K562 (cell line): ENCODE measurements around the gene GPR32. TPM values are rescaled to one million over a fixed set of nuclear protein-coding genes. Genes with fewer than 3 reads are reported as not detected.

Experiments
- CBX5 ChIP-seq: IDR thresholded peaks from 2 replicates; pipeline ENCODE4 v1.6.1; 2014; ENCODE audit warnings: low read depth, borderline replicate concordance
- CEBPG ChIP-seq, 3 experiments: fragments of 200-800 bp in 1 of 3; sonication (Bioruptor generic) in 1 of 3; sonication (generic) in 1 of 3; formaldehyde crosslinking in 1 of 3; IDR thresholded peaks in 2 of 3; conservative IDR thresholded peaks in 1 of 3; 2 replicates each; pipeline versions ENCODE4 v1.6.1 to v1.8.0; 2016 to 2022; ENCODE audit warnings: missing compliant biosample characterization in 2 of 3, missing genetic modification characterization in 2 of 3, mild to moderate bottlenecking in 1 of 3, missing genetic modification reagents in 1 of 3
- FOXJ2 ChIP-seq: fragments of 200-800 bp; sonication (Bioruptor generic); IDR thresholded peaks from 2 replicates; pipeline ENCODE4 v1.6.1; 2016; ENCODE audit warnings: missing genetic modification characterization, missing compliant biosample characterization
- GABPB1 ChIP-seq: sonication (generic); formaldehyde crosslinking; IDR thresholded peaks from 2 replicates; pipeline ENCODE4 v1.8.0; 2022; ENCODE audit warnings: mild to moderate bottlenecking, missing genetic modification reagents
- NFIX ChIP-seq: fragments of 250-450 bp; sonication (Bioruptor Pico); IDR thresholded peaks from 2 replicates; pipeline ENCODE4 v1.4.0; 2020; ENCODE audit warnings: low read depth, mild to moderate bottlenecking, moderate library complexity
- NR2C2 ChIP-seq, 2 experiments: fragments of 200-800 bp in 1 of 2; sonication (Bioruptor generic) in 1 of 2; sonication (generic) in 1 of 2; formaldehyde crosslinking in 1 of 2; IDR thresholded peaks; 2 replicates each; pipeline versions ENCODE4 v1.6.1 to v1.8.0; 2016 to 2022; ENCODE audit warnings: mild to moderate bottlenecking in 1 of 2, missing compliant biosample characterization in 1 of 2, missing genetic modification characterization in 1 of 2, missing genetic modification reagents in 1 of 2
- POLR2A ChIP-seq: fragments of 450-650 bp; conservative IDR thresholded peaks from 2 replicates; pipeline ENCODE4 v1.6.1; 2016
- RAD21 ChIP-seq, 2 experiments: fragments of 250-450 bp in 1 of 2; fragments of 450-650 bp in 1 of 2; sonication (Bioruptor Pico) in 1 of 2; formaldehyde crosslinking in 1 of 2; IDR thresholded peaks in 1 of 2; conservative IDR thresholded peaks in 1 of 2; 2 replicates each; pipeline versions ENCODE4 v1.4.0 to v1.8.0; 2020 to 2022; ENCODE audit warnings: mild to moderate bottlenecking in 2 of 2, moderate library complexity in 1 of 2
- SIN3B ChIP-seq: fragments of 450-650 bp; IDR thresholded peaks from 2 replicates; pipeline ENCODE4 v1.6.1; 2017; ENCODE audit warnings: low read depth, mild to moderate bottlenecking, moderate library complexity
- SP2 ChIP-seq: IDR thresholded peaks from 2 replicates; pipeline ENCODE4 v1.6.1; 2011; ENCODE audit warnings: mild to moderate bottlenecking, low read depth, low read length, moderate library complexity; ENCODE audit not compliant: poor library complexity, severe bottlenecking; ENCODE audit errors: extremely low read depth
- TCF3 ChIP-seq: sonication (generic); formaldehyde crosslinking; IDR thresholded peaks from 2 replicates; pipeline ENCODE4 v1.4.0; 2020; ENCODE audit warnings: mild to moderate bottlenecking, missing genetic modification reagents
- TEAD1 ChIP-seq, 2 experiments: fragments of 450-650 bp in 1 of 2; sonication (generic) in 1 of 2; formaldehyde crosslinking; IDR thresholded peaks; 2 replicates each; pipeline versions ENCODE4 v1.4.0 to v1.8.0; 2020 to 2022; ENCODE audit warnings: mild to moderate bottlenecking in 2 of 2, missing genetic modification reagents in 1 of 2
- ZNF445 ChIP-seq: fragments of 250-450 bp; sonication (Bioruptor Pico); IDR thresholded peaks from 2 replicates; pipeline ENCODE4 v1.4.0; 2020; ENCODE audit warnings: low read depth, mild to moderate bottlenecking, moderate library complexity
- polyA plus RNA-seq, 8 experiments: library from polyadenylated mRNA; depleted of rRNA in 4 of 8; stranded (reverse) in 5 of 8; unstranded in 3 of 8; fragments of >200 nt; fragmentation: Nextera tagmentation in 2 of 8; fragmentation: Illumina TruSeq in 1 of 8; extraction: Ambion mirVana in 2 of 8; extraction: Trizol in 1 of 8; gene quantifications; 2 replicates each; pipeline versions ENCODE4 v1.2.1 to v1.2.3, GENCODE V29; 2011 to 2014; ENCODE audit warnings: inconsistent platforms in 1 of 8, missing spikeins in 1 of 8
- total RNA-seq, 7 experiments: library from RNA; depleted of rRNA in 6 of 7; stranded (reverse); fragments of >200 nt in 6 of 7; fragmentation: Illumina TruSeq in 2 of 7; extraction: Trizol in 2 of 7; gene quantifications; 2 replicates each; pipeline versions ENCODE4 v1.2.1 to v1.2.3, GENCODE V29; 2011 to 2021; ENCODE audit warnings: low replicate concordance in 1 of 7
- TF ChIP-seq, protein P1 (sequence below): sonication (generic); formaldehyde crosslinking; IDR thresholded peaks from 2 replicates; pipeline ENCODE4 v1.8.0; 2022; ENCODE audit warnings: missing genetic modification reagents, mild to moderate bottlenecking, borderline replicate concordance
- TF ChIP-seq, protein P2 (sequence below), 2 experiments: fragments of 450-650 bp; IDR thresholded peaks; 2 replicates each; pipeline ENCODE4 v1.6.1; 2018; ENCODE audit warnings: mild to moderate bottlenecking in 2 of 2, low read depth in 1 of 2; ENCODE audit not compliant: partially characterized antibody in 2 of 2

Gene GPR32
- total and polyA plus RNA-seq, 9 of the 15 experiments (the other 6 are each of a cell fraction or from before 2014, with no cell fraction given): not detected

DNA sequence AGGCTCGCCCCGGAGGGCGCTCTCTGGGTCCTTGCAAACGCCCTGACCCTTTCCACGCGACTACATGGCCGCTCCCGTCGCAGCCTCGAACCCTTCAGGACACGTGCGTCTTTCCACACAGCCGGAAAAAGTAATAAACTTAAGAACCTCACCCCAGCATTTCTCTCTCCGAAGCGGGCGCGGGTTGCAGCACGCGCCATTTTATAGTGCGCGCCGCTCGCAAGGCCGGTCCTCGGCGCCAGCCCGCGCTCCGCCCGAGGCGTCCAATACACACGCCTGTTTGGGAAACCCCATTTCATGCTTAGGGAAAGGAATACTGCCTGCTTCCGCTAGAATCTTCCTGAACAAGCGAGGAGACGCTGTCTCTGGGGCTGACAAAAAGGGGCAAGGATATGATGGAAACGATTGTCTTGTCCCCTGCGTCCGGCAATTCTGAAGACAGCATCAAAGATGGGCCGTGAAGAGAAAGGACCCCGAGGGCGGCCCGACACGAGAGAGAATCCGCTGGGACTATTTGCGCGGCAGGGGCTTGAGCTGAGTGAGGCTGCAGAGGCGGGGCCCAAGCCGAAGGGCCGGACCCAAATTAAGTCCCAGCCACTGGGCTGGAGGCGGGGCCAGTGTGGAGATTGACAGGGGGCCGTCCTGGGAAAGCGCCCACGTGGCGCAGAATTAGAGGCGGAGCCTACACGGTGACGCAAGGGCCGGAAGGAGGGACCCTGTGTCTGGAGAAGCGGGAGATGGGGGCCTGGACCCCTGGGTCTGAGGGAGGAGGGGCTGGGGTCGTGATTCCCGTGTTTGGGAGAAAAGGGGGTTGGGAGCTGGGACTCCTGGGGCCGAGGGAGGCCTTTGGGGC is 34.4 kb downstream of the GPR32 start (continued):
- TF ChIP-seq SP2: no peak
- TF ChIP-seq SIN3B: peak; percentile 87
- TF ChIP-seq POLR2A: peak; percentile 99
- no peak for TF ChIP-seq CBX5
- TF ChIP-seq CEBPG (CRISPR knock-in tag; IDR thresholded peaks at IDR 0.05): peak; percentile 94
- peak; percentile 88 to 91 for TF ChIP-seq CEBPG (tag; conservative IDR thresholded peaks at IDR 0.05 in 1 of 2, IDR thresholded peaks at IDR 0.05 in 1 of 2)
- no peak for TF ChIP-seq NR2C2 (CRISPR knock-in tag; IDR thresholded peaks at IDR 0.05)
- TF ChIP-seq NR2C2 (tag; IDR thresholded peaks at IDR 0.05): peak; percentile 78; the same call in 1 of the 2 replicates
- TF ChIP-seq TEAD1 (CRISPR knock-in tag; IDR thresholded peaks at IDR 0.05): 0 out of 4 replicates have a peak, but pooled peaks have one; percentile 1 to 54
- TF ChIP-seq TCF3 (CRISPR knock-in tag): no peak
- TF ChIP-seq FOXJ2 (tag): no peak
- TF ChIP-seq NFIX: 0 out of 2 replicates have a peak, but pooled peaks have one; percentile 27
- TF ChIP-seq, protein P1, sequence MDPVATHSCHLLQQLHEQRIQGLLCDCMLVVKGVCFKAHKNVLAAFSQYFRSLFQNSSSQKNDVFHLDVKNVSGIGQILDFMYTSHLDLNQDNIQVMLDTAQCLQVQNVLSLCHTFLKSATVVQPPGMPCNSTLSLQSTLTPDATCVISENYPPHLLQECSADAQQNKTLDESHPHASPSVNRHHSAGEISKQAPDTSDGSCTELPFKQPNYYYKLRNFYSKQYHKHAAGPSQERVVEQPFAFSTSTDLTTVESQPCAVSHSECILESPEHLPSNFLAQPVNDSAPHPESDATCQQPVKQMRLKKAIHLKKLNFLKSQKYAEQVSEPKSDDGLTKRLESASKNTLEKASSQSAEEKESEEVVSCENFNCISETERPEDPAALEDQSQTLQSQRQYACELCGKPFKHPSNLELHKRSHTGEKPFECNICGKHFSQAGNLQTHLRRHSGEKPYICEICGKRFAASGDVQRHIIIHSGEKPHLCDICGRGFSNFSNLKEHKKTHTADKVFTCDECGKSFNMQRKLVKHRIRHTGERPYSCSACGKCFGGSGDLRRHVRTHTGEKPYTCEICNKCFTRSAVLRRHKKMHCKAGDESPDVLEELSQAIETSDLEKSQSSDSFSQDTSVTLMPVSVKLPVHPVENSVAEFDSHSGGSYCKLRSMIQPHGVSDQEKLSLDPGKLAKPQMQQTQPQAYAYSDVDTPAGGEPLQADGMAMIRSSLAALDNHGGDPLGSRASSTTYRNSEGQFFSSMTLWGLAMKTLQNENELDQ (CRISPR knock-in tag): no peak
- TF ChIP-seq ZNF445 (CRISPR knock-in tag): no peak
- TF ChIP-seq, protein P2, sequence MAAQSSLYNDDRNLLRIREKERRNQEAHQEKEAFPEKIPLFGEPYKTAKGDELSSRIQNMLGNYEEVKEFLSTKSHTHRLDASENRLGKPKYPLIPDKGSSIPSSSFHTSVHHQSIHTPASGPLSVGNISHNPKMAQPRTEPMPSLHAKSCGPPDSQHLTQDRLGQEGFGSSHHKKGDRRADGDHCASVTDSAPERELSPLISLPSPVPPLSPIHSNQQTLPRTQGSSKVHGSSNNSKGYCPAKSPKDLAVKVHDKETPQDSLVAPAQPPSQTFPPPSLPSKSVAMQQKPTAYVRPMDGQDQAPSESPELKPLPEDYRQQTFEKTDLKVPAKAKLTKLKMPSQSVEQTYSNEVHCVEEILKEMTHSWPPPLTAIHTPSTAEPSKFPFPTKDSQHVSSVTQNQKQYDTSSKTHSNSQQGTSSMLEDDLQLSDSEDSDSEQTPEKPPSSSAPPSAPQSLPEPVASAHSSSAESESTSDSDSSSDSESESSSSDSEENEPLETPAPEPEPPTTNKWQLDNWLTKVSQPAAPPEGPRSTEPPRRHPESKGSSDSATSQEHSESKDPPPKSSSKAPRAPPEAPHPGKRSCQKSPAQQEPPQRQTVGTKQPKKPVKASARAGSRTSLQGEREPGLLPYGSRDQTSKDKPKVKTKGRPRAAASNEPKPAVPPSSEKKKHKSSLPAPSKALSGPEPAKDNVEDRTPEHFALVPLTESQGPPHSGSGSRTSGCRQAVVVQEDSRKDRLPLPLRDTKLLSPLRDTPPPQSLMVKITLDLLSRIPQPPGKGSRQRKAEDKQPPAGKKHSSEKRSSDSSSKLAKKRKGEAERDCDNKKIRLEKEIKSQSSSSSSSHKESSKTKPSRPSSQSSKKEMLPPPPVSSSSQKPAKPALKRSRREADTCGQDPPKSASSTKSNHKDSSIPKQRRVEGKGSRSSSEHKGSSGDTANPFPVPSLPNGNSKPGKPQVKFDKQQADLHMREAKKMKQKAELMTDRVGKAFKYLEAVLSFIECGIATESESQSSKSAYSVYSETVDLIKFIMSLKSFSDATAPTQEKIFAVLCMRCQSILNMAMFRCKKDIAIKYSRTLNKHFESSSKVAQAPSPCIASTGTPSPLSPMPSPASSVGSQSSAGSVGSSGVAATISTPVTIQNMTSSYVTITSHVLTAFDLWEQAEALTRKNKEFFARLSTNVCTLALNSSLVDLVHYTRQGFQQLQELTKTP (IDR thresholded peaks at IDR 0.05; ENCODE audit: low read depth in 1 of 2, partially characterized antibody in 2 of 2): peak in 1 of 2 experiments; percentile 75
- 0 out of 4 replicates have a peak, but pooled peaks of 1 of the 2 experiments have one; percentile 6 for TF ChIP-seq RAD21 (CRISPR knock-in tag; conservative IDR thresholded peaks at IDR 0.05 in 1 of 2, IDR thresholded peaks at IDR 0.05 in 1 of 2)
- peak; percentile 65; the same call in 1 of the 2 replicates for TF ChIP-seq GABPB1 (CRISPR knock-in tag)
